ENCODE measurements around the gene CCNY.
"Not testable (repeated sequence)": the region's sequence is repeated elsewhere in the genome, so short reads cannot be mapped to it uniquely, and the experiment has no call there.

Gene CCNY

GRCh38 chr10:35354257-35354656, 17.9 kb downstream of the CCNY start:
- DNase-seq (ENCODE audit: low read depth, low spot score): not testable (repeated sequence)

GRCh38 chr10:35355971-35356724, 19.8 kb downstream of the CCNY start:
- no peak for DNase-seq (ENCODE audit: low read depth, low spot score)

- no peak for DNase-seq (ENCODE audit: low read depth, low spot score)
Observed at GRCh38 chr10:35356725-35357092, 20.4 kb downstream of the CCNY start.

GRCh38 chr10:35359056-35359455, 22.7 kb downstream of the CCNY start:
- no peak for DNase-seq (ENCODE audit: low read depth, low spot score)

- no peak for DNase-seq (ENCODE audit: low read depth, low spot score)
Observed at GRCh38 chr10:35359873-35360272, 23.6 kb downstream of the CCNY start.

- no peak for DNase-seq (ENCODE audit: low read depth, low spot score)
Observed at GRCh38 chr10:35362701-35363350, 26.5 kb downstream of the CCNY start.

- no peak for DNase-seq (ENCODE audit: low read depth, low spot score)
Observed at GRCh38 chr10:35363587-35363986, 27.3 kb downstream of the CCNY start.

GRCh38 chr10:35364808-35365207, 28.5 kb downstream of the CCNY start:
- no peak for DNase-seq (ENCODE audit: low read depth, low spot score)

GRCh38 chr10:35365994-35366393, 29.7 kb downstream of the CCNY start:
- DNase-seq (ENCODE audit: low read depth, low spot score): no peak

GRCh38 chr10:35367107-35367859, 31.0 kb downstream of the CCNY start:
- DNase-seq (ENCODE audit: low read depth, low spot score): no peak

- DNase-seq (ENCODE audit: low read depth, low spot score): no peak
Observed at GRCh38 chr10:35367982-35368381, 31.7 kb downstream of the CCNY start.

GRCh38 chr10:35368485-35369048, 32.3 kb downstream of the CCNY start:
- no peak for DNase-seq (ENCODE audit: low read depth, low spot score)

- no peak for DNase-seq (ENCODE audit: low read depth, low spot score)
Observed at GRCh38 chr10:35369049-35369611, 32.8 kb downstream of the CCNY start.

- no peak for DNase-seq (ENCODE audit: low read depth, low spot score)
Observed at GRCh38 chr10:35371731-35372130, 35.4 kb downstream of the CCNY start.

- DNase-seq (ENCODE audit: low read depth, low spot score): peak; percentile 79
Observed at GRCh38 chr10:35372329-35372728, 36.0 kb downstream of the CCNY start.

- no peak for DNase-seq (ENCODE audit: low read depth, low spot score)
Observed at GRCh38 chr10:35375091-35375765, 38.9 kb downstream of the CCNY start.

- no peak for DNase-seq (ENCODE audit: low read depth, low spot score)
Observed at GRCh38 chr10:35377050-35377728, 40.9 kb downstream of the CCNY start.

GRCh38 chr10:35378541-35379210, 42.4 kb downstream of the CCNY start:
- DNase-seq (ENCODE audit: low read depth, low spot score): no peak

GRCh38 chr10:35379226-35380137, 43.2 kb downstream of the CCNY start:
- DNase-seq (ENCODE audit: low read depth, low spot score): peak; percentile 29

All from astrocyte of the hippocampus (primary cell).